SK-N-SH (cell line): ENCODE results near the gene NOD1. TPM values are rescaled to one million over a fixed set of nuclear protein-coding genes. Genes with fewer than 3 reads are reported as not detected.

Experiments
- CTCF ChIA-PET: fragments of 300-600, 350-600 bp; formaldehyde crosslinking; extraction: SDS; loops from one replicate; lab custom pipeline; 2021; lab: Yijun Ruan, JAX
- POLR2A ChIA-PET: fragments of 350-600 bp; sonication (Branson Sonifier 250); formaldehyde crosslinking; extraction: SDS; loops from one replicate; lab custom pipeline; 2020; ENCODE audit warnings: antibody characterized with exemption, inconsistent platforms; lab: Yijun Ruan, JAX
- DNase-seq: peaks from one replicate; pipeline ENCODE4 v3.0.0; 2012
- H2AFZ ChIP-seq: fragments of 200-600 bp; sonication (generic); 2 replicates; pipeline ENCODE4 v1.8.1; 2016; ENCODE audit warnings: antibody characterized with exemption, mild to moderate bottlenecking, low read depth
- H3F3A ChIP-seq: fragments of 200-600 bp; sonication (generic); replicated peaks from 2 replicates; pipeline ENCODE3; 2016; ENCODE audit warnings: antibody characterized with exemption, mild to moderate bottlenecking; ENCODE audit not compliant: insufficient read depth
- H3K27ac ChIP-seq, 2 experiments: fragments of 200-500 bp in 1 of 2; fragments of 200-600 bp in 1 of 2; sonication (Bioruptor generic) in 1 of 2; sonication (generic), shearing (Covaris generic) in 1 of 2; 2 replicates each; pipeline versions ENCODE4 v1.5.1 to v1.6.1; 2014 to 2016; ENCODE audit warnings: low read depth in 2 of 2, inconsistent platforms in 1 of 2, low read length in 1 of 2, mild to moderate bottlenecking in 1 of 2, mixed read lengths in 1 of 2
- H3K27me3 ChIP-seq: fragments of 200-600 bp; sonication (generic), shearing (Covaris generic); 2 replicates; pipeline ENCODE4 v1.6.1; 2016; ENCODE audit warnings: mixed run types; ENCODE audit not compliant: insufficient read depth
- H3K36me3 ChIP-seq, 2 experiments: fragments of 200-500 bp in 1 of 2; fragments of 200-600 bp in 1 of 2; sonication (Bioruptor generic) in 1 of 2; sonication (generic) in 1 of 2; replicated peaks in 1 of 2; 2 replicates each; pipeline versions ENCODE3 to v1.5.1; 2014 to 2016; ENCODE audit warnings: low read length in 1 of 2, mild to moderate bottlenecking in 1 of 2; ENCODE audit not compliant: insufficient read depth in 2 of 2, control insufficient read depth in 1 of 2
- H3K4me1 ChIP-seq, 2 experiments: fragments of 200-500 bp in 1 of 2; fragments of 200-600 bp in 1 of 2; sonication (Bioruptor generic) in 1 of 2; sonication (generic), shearing (Covaris generic) in 1 of 2; 2 replicates each; pipeline versions ENCODE4 v1.5.1 to v1.6.1; 2014 to 2016; ENCODE audit warnings: low read depth in 1 of 2, low read length in 1 of 2, mixed run types in 1 of 2; ENCODE audit not compliant: insufficient read depth in 2 of 2, control insufficient read depth in 1 of 2
- H3K4me2 ChIP-seq: fragments of 200-600 bp; sonication (generic), shearing (Covaris generic); 2 replicates; pipeline ENCODE4 v1.6.1; 2017; ENCODE audit warnings: mixed run types
- H3K4me3 ChIP-seq, 2 experiments: fragments of 200-500 bp in 1 of 2; fragments of 200-600 bp in 1 of 2; sonication (Bioruptor generic) in 1 of 2; sonication (generic), shearing (Covaris generic) in 1 of 2; 2 replicates each; pipeline versions ENCODE4 v1.5.1 to v1.8.1; 2014 to 2016; ENCODE audit warnings: low read depth in 2 of 2, inconsistent platforms in 1 of 2, low read length in 1 of 2, mild to moderate bottlenecking in 1 of 2, mixed read lengths in 1 of 2, moderate library complexity in 1 of 2
- H3K79me2 ChIP-seq: fragments of 200-600 bp; sonication (generic); 2 replicates; pipeline ENCODE4 v1.8.1; 2017; ENCODE audit warnings: mild to moderate bottlenecking; ENCODE audit not compliant: insufficient read depth
- H3K9ac ChIP-seq: fragments of 200-600 bp; sonication (generic); 2 replicates; pipeline ENCODE4 v1.6.1; 2017; ENCODE audit warnings: mixed run types
- H3K9me2 ChIP-seq: fragments of 200-600 bp; sonication (generic); 2 replicates; pipeline ENCODE4 v1.6.1; 2017; ENCODE audit warnings: mixed run types
- H3K9me3 ChIP-seq: fragments of 200-600 bp; sonication (generic); 2 replicates; pipeline ENCODE4 v1.6.1; 2017; ENCODE audit warnings: mixed run types, mild to moderate bottlenecking, moderate library complexity
- H4K20me1 ChIP-seq: fragments of 200-600 bp; sonication (generic); 2 replicates; pipeline ENCODE4 v1.6.1; 2017; ENCODE audit warnings: mild to moderate bottlenecking, mixed run types; ENCODE audit not compliant: insufficient read depth
- CTCF ChIP-seq: fragments of 200-600 bp; sonication (generic); IDR thresholded peaks from 2 replicates; pipeline ENCODE4 v1.6.1; 2017; ENCODE audit warnings: antibody characterized with exemption, mild to moderate bottlenecking, moderate library complexity
- EP300 ChIP-seq, 2 experiments: IDR thresholded peaks; 2 replicates each; pipeline versions ENCODE4 v1.4.0 to v1.6.1; 2012; ENCODE audit warnings: borderline replicate concordance in 1 of 2, low read depth in 1 of 2, low read length in 1 of 2
- EZH2phosphoT487 ChIP-seq: fragments of 200-600 bp; sonication (generic); IDR thresholded peaks from 2 replicates; pipeline ENCODE4 v1.6.1; 2017; ENCODE audit warnings: low read depth, mixed run types, mild to moderate bottlenecking, antibody characterized with exemption, moderate library complexity, borderline replicate concordance
- FOXJ3 ChIP-seq: sonication (generic); formaldehyde crosslinking; IDR thresholded peaks from 2 replicates; pipeline ENCODE4 v1.5.1; 2020; ENCODE audit warnings: mild to moderate bottlenecking, missing genetic modification reagents
- FOXM1 ChIP-seq: IDR thresholded peaks from 2 replicates; pipeline ENCODE4 v1.4.0; 2012; ENCODE audit warnings: low read depth, mild to moderate bottlenecking
- GATA2 ChIP-seq: sonication (generic); formaldehyde crosslinking; IDR thresholded peaks from 2 replicates; pipeline ENCODE4 v1.5.0; 2020; ENCODE audit warnings: mild to moderate bottlenecking, missing genetic modification reagents
- MAX ChIP-seq: IDR thresholded peaks from 2 replicates; pipeline ENCODE4 v1.4.0; 2012; ENCODE audit warnings: low read depth
- MXI1 ChIP-seq: IDR thresholded peaks from 2 replicates; pipeline ENCODE4 v1.6.1; 2012; ENCODE audit warnings: mild to moderate bottlenecking, low read depth, low read length, improper control_type of control experiment
- POLR2AphosphoS5 ChIP-seq: IDR thresholded peaks from 2 replicates; pipeline ENCODE4 v1.6.1; 2012; ENCODE audit warnings: low read depth, low read length
- REST ChIP-seq: IDR thresholded peaks from 2 replicates; pipeline ENCODE4 v1.6.1; 2012; ENCODE audit warnings: mild to moderate bottlenecking, low read depth, low read length, moderate library complexity
- TAF1 ChIP-seq: IDR thresholded peaks from 2 replicates; pipeline ENCODE4 v1.6.1; 2012; ENCODE audit warnings: low read depth, mild to moderate bottlenecking, low read length, moderate library complexity, borderline replicate concordance
- TCF12 ChIP-seq: IDR thresholded peaks from 2 replicates; pipeline ENCODE4 v1.4.0; 2012
- TEAD4 ChIP-seq: IDR thresholded peaks from 2 replicates; pipeline ENCODE4 v1.4.0; 2012; ENCODE audit warnings: mild to moderate bottlenecking, borderline replicate concordance; ENCODE audit not compliant: insufficient read depth
- USF2 ChIP-seq: fragments of 150-350 bp; IDR thresholded peaks from 2 replicates; pipeline ENCODE4 v1.6.1; 2017; ENCODE audit warnings: antibody characterized with exemption, low read length, low read depth, borderline replicate concordance
- YY1 ChIP-seq: IDR thresholded peaks from 2 replicates; pipeline ENCODE4 v1.4.0; 2012; ENCODE audit warnings: low read depth, mild to moderate bottlenecking
- WGBS: methylation state at CpG from one replicate; pipeline ENCODE4 v1.1.6; 2017; ENCODE audit warnings: low lambda C conversion rate; 5-methylcytosine and 5-hydroxymethylcytosine counted together
- polyA plus RNA-seq, 3 experiments: library from polyadenylated mRNA; depleted of rRNA; stranded (reverse); fragments of >200 nt; gene quantifications; 2 replicates each; pipeline ENCODE4 v1.2.3, GENCODE V29; 2012

The NOD1 gene
- polyA plus RNA-seq, 1 of the 3 experiments (the other 2 are of a cell fraction): 5.5 TPM

GRCh38 chr7:30453016-30453415, 25.6 kb downstream of the NOD1 start:
- H3K4me1 ChIP-seq: peaks cover 0 to 25% of the 10 kb centered on the region in 2 experiments; a peak in 1 of 4 replicates
- no peak overlapping the region for H3K4me2 ChIP-seq
- POLR2A ChIA-PET: no interaction called here
- H3F3A ChIP-seq: no peaks in the 10 kb centered on the region
- no peak overlapping the region for H2AFZ ChIP-seq
- peaks cover 23 to 37% of the 10 kb centered on the region in 2 experiments for H3K36me3 ChIP-seq
- H3K4me3 ChIP-seq: no peak overlapping the region
- no peaks in the 10 kb centered on the region for H4K20me1 ChIP-seq
- H3K27ac ChIP-seq: no peak overlapping the region
- no peaks in the 10 kb centered on the region for H3K27me3 ChIP-seq
- WGBS: 93% methylated on average over 8 of the region's 8 CpGs
- CTCF ChIA-PET: interaction anchor here (0.7 to 1.3 kb wide), 2 partner anchors 94 to 125 kb away, joined by 3 read pairs; no protein-coding TSS in a partner anchor
- no peak overlapping the region for H3K9ac ChIP-seq
- DNase-seq: no peak
- no peaks in the 10 kb centered on the region for H3K79me2 ChIP-seq
- H3K9me2 ChIP-seq: no peaks in the 10 kb centered on the region
- no peaks in the 10 kb centered on the region for H3K9me3 ChIP-seq
- TF ChIP-seq TCF12: no peak
- TF ChIP-seq EP300 (IDR thresholded peaks at IDR 0.05; ENCODE audit: borderline replicate concordance in 1 of 2, low read depth in 1 of 2, low read length in 1 of 2): no peak
- TF ChIP-seq POLR2AphosphoS5: no peak
- TF ChIP-seq FOXM1: no peak
- no peak for TF ChIP-seq USF2
- TF ChIP-seq MXI1: no peak
- TF ChIP-seq CTCF: no peak
- no peak for TF ChIP-seq TEAD4
- TF ChIP-seq FOXJ3 (CRISPR knock-in tag): no peak
- no peak for TF ChIP-seq EZH2phosphoT487

- H3K36me3 ChIP-seq: peaks cover 23 to 43% of the 10 kb centered on the region in 2 experiments
- CTCF ChIA-PET: interaction anchor here (0.7 to 1.3 kb wide), 2 partner anchors 93 to 125 kb away, joined by 3 read pairs; no protein-coding TSS in a partner anchor
- TF ChIP-seq TAF1 (no peak), POLR2AphosphoS5 (no peak), USF2 (no peak), GATA2 (CRISPR knock-in tag) (no peak), CTCF (no peak), MAX (no peak), REST (no peak), YY1 (no peak)
These were observed 26.2 kb downstream of the NOD1 start for GRCh38 chr7:30452280-30452930.

More at GRCh38 chr7:30452280-30452930, 26.2 kb downstream of the NOD1 start:
- H3K4me1 ChIP-seq: peaks cover 0 to 27% of the 10 kb centered on the region in 2 experiments; a peak in 1 of 4 replicates
- POLR2A ChIA-PET: no interaction called here
- H3K27me3 ChIP-seq: no peaks in the 10 kb centered on the region
- no peaks in the 10 kb centered on the region for H3K79me2 ChIP-seq
- no peak overlapping the region for H2AFZ ChIP-seq
- no peak overlapping the region for H3K4me3 ChIP-seq
- H4K20me1 ChIP-seq: no peaks in the 10 kb centered on the region
- 96% methylated on average over 21 of the region's 27 CpGs for WGBS
- no peak for DNase-seq
- H3K9ac ChIP-seq: no peak overlapping the region
- no peaks in the 10 kb centered on the region for H3K9me2 ChIP-seq
- H3K27ac ChIP-seq: no peak overlapping the region
- H3K9me3 ChIP-seq: no peaks in the 10 kb centered on the region
- H3F3A ChIP-seq: no peaks in the 10 kb centered on the region
- no peak overlapping the region for H3K4me2 ChIP-seq
